Gastrocnemius medialis (tissue), 4 donors: Measurements from ENCODE around the gene CA6.

Experiments
- POLR2A ChIP-seq, 2 donors: fragments of 450-650 bp; IDR thresholded peaks; one replicate each; pipeline ENCODE4 v1.6.1; 2017; ENCODE audit warnings: antibody characterized with exemption in 2 of 2, mild to moderate bottlenecking in 2 of 2, moderate library complexity in 2 of 2
- TF ChIP-seq, protein P1 (sequence below), 5 experiments: fragments of 450-650 bp in 3 of 5; fragments of 200-600 bp in 2 of 5; sonication (generic) in 2 of 5; IDR thresholded peaks in 4 of 5; conservative IDR thresholded peaks in 1 of 5; 1 replicate in 4 of 5; 2 replicates in 1 of 5; pipeline ENCODE4 v1.5.1; 2016 to 2019; ENCODE audit warnings: antibody characterized with exemption in 5 of 5, mild to moderate bottlenecking in 3 of 5, moderate library complexity in 3 of 5

DNA sequence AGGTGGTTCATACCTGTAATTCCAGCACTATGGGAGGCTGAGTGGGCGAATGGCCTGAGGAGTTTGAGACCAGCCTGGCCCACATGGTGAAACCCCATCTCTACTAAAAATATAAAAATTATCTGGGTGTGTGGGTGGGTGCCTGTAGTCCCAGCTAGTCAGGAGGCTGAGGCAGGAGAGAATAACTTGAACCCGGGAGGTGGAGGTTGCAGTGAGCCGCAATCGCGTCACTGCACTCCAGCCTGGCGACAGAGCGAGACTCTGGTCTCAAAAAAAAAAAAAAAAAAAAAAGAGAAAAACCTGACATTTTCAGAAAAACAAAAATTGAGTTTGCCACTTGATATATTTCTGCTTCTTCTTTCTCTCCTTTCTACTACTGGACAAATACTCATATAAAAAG lies 24.3 kb downstream of the CA6 start:
- TF ChIP-seq, protein P1, sequence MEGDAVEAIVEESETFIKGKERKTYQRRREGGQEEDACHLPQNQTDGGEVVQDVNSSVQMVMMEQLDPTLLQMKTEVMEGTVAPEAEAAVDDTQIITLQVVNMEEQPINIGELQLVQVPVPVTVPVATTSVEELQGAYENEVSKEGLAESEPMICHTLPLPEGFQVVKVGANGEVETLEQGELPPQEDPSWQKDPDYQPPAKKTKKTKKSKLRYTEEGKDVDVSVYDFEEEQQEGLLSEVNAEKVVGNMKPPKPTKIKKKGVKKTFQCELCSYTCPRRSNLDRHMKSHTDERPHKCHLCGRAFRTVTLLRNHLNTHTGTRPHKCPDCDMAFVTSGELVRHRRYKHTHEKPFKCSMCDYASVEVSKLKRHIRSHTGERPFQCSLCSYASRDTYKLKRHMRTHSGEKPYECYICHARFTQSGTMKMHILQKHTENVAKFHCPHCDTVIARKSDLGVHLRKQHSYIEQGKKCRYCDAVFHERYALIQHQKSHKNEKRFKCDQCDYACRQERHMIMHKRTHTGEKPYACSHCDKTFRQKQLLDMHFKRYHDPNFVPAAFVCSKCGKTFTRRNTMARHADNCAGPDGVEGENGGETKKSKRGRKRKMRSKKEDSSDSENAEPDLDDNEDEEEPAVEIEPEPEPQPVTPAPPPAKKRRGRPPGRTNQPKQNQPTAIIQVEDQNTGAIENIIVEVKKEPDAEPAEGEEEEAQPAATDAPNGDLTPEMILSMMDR (IDR thresholded peaks at IDR 0.05 in 4 of 5, conservative IDR thresholded peaks at IDR 0.05 in 1 of 5) = no peak
- no peak for TF ChIP-seq POLR2A (IDR thresholded peaks at IDR 0.05)
